ENCODE data around the gene YPEL4.
A peak's percentile ranks its signal among the peaks of the same experiment; 100 is the strongest.
"Not testable (repeated sequence)": the region's sequence is repeated elsewhere in the genome, so short reads cannot be mapped to it uniquely, and the experiment has no call there.

Gene YPEL4

GRCh38 chr11:57649826-57650738 is at the start of gene YPEL4:
TSS of gene YPEL4 (minus strand) at chr11:57649912. CDS start at chr11:57647107, 2,805 bp downstream.
- peak within 1 kb of the TSS; percentile 62 for H3K4me3 ChIP-seq (ENCODE audit: low read depth, low read length)
- no peak for TF ChIP-seq CTCF (IDR thresholded peaks at IDR 0.05; ENCODE audit: low read depth, low read length)

GRCh38 chr11:57698843-57699365 is 49.2 kb upstream of the YPEL4 start:
- H3K4me3 ChIP-seq (ENCODE audit: low read depth, low read length) = no peak overlapping the region
- TF ChIP-seq CTCF (IDR thresholded peaks at IDR 0.05; ENCODE audit: low read depth, low read length) = no peak

GRCh38 chr11:57690474-57690873 is 40.8 kb upstream of the YPEL4 start:
- not testable (repeated sequence) for H3K4me3 ChIP-seq (ENCODE audit: low read depth, low read length)

GRCh38 chr11:57681168-57681567 is 31.5 kb upstream of the YPEL4 start:
- H3K4me3 ChIP-seq (ENCODE audit: low read depth, low read length) = no peak overlapping the region
- no peak for TF ChIP-seq CTCF (IDR thresholded peaks at IDR 0.05; ENCODE audit: low read depth, low read length)

GRCh38 chr11:57680552-57680874 is 30.8 kb upstream of the YPEL4 start:
- no peak for TF ChIP-seq CTCF (IDR thresholded peaks at IDR 0.05; ENCODE audit: low read depth, low read length)
- no peak overlapping the region for H3K4me3 ChIP-seq (ENCODE audit: low read depth, low read length)

- TF ChIP-seq CTCF (IDR thresholded peaks at IDR 0.05; ENCODE audit: low read depth, low read length) = no peak
- no peak overlapping the region for H3K4me3 ChIP-seq (ENCODE audit: low read depth, low read length)
Observed at GRCh38 chr11:57679396-57679795, 29.7 kb upstream of the YPEL4 start.

- TF ChIP-seq CTCF (IDR thresholded peaks at IDR 0.05; ENCODE audit: low read depth, low read length) = no peak
- no peak overlapping the region for H3K4me3 ChIP-seq (ENCODE audit: low read depth, low read length)
Observed at GRCh38 chr11:57675176-57675941, 25.6 kb upstream of the YPEL4 start.
